ENCODE data around the gene B3GALT5. TPM values are rescaled to one million over a fixed set of nuclear protein-coding genes. Genes with fewer than 3 reads are reported as not detected.

B3GALT5 gene
- total RNA-seq, 1 experiment from 2014 or later = not detected

GRCh38 chr21:39700318-39700717, 87.6 kb downstream of the B3GALT5 start:
- no peak for DNase-seq (ENCODE audit: unreplicated experiment)
- no TSS peak for BruUV-seq (replicated peaks)
- no peaks in the 10 kb centered on the region for H3K9me3 Mint-ChIP-seq (ENCODE audit: unreplicated experiment)
- no peak overlapping the region for H3K4me3 Mint-ChIP-seq (ENCODE audit: unreplicated experiment)
- TF ChIP-seq CTCF (IDR thresholded peaks at IDR 0.05; ENCODE audit: unreplicated experiment) = no peak
- ChIA-PET CTCF (interaction anchor here (1.1 to 1.5 kb wide), 2 partner anchors 27 to 420 kb away, joined by 4 to 6 read pairs; no protein-coding TSS in a partner anchor), POLR2A (no interaction called here)
- no peaks in the 10 kb centered on the region for H3K4me1 Mint-ChIP-seq (ENCODE audit: insufficient read depth, unreplicated experiment)
- no peak overlapping the region for H3K27ac Mint-ChIP-seq (ENCODE audit: low read depth, unreplicated experiment)
- intact Hi-C loops (cut with micrococcal nuclease) = no loop called here
- no peaks in the 10 kb centered on the region for H3K27me3 Mint-ChIP-seq (ENCODE audit: insufficient read depth, unreplicated experiment)
- no peaks in the 10 kb centered on the region for H3K36me3 Mint-ChIP-seq (ENCODE audit: insufficient read depth, unreplicated experiment)

DNA sequence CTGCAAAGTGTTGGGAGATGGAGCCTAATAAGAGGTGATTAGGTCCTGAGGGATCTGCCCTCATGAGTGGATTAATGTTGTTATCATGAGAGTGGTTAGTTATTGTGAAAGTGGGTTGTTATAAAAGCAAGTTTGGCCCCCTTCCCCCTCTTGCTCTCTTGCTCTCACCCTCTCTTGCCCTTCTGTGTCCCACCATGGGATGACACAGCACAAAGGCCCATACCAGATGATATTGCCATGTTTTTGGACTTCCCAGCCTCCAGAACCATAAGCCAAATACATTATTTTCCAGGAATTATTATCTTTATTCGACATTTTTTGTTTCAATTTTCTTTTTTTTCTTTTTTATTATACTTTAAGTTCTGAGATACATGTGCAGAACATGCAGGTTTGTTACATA, 90.8 kb downstream of the B3GALT5 start:
- no peaks in the 10 kb centered on the region for H3K9me3 Mint-ChIP-seq (ENCODE audit: unreplicated experiment)
- H3K4me1 Mint-ChIP-seq (ENCODE audit: insufficient read depth, unreplicated experiment) = peaks cover 6% of the 10 kb centered on the region
- no peak overlapping the region for H3K27ac Mint-ChIP-seq (ENCODE audit: low read depth, unreplicated experiment)
- intact Hi-C loops (cut with micrococcal nuclease) = no loop called here
- H3K36me3 Mint-ChIP-seq (ENCODE audit: insufficient read depth, unreplicated experiment) = no peaks in the 10 kb centered on the region
- ChIA-PET POLR2A (no interaction called here), CTCF (no interaction called here)
- BruUV-seq (replicated peaks) = no TSS peak
- H3K27me3 Mint-ChIP-seq (ENCODE audit: insufficient read depth, unreplicated experiment) = no peaks in the 10 kb centered on the region
- DNase-seq (ENCODE audit: unreplicated experiment) = no peak
- no peak for TF ChIP-seq CTCF (IDR thresholded peaks at IDR 0.05; ENCODE audit: unreplicated experiment)
- no peak overlapping the region for H3K4me3 Mint-ChIP-seq (ENCODE audit: unreplicated experiment)

- no peak overlapping the region for H3K27ac Mint-ChIP-seq (ENCODE audit: low read depth, unreplicated experiment)
- no TSS peak for BruUV-seq (replicated peaks)
- peaks cover 6% of the 10 kb centered on the region for H3K4me1 Mint-ChIP-seq (ENCODE audit: insufficient read depth, unreplicated experiment)
- POLR2A ChIA-PET = no interaction called here
- CTCF ChIA-PET = interaction anchor here (0.6 to 15.1 kb wide), 6 partner anchors 9 to 283 kb away, joined by 3 to 224 read pairs (median 6); no protein-coding TSS in a partner anchor
- H3K27me3 Mint-ChIP-seq (ENCODE audit: insufficient read depth, unreplicated experiment) = peaks cover 9% of the 10 kb centered on the region
- no peak for DNase-seq (ENCODE audit: unreplicated experiment)
- H3K4me3 Mint-ChIP-seq (ENCODE audit: unreplicated experiment) = no peak overlapping the region
- no peaks in the 10 kb centered on the region for H3K36me3 Mint-ChIP-seq (ENCODE audit: insufficient read depth, unreplicated experiment)
- intact Hi-C loops (cut with micrococcal nuclease) = loop anchor here (2.0 kb wide), 1 partner anchor 187 kb away; no protein-coding TSS in a partner anchor
- no peak for TF ChIP-seq CTCF (IDR thresholded peaks at IDR 0.05; ENCODE audit: unreplicated experiment)
- H3K9me3 Mint-ChIP-seq (ENCODE audit: unreplicated experiment) = no peaks in the 10 kb centered on the region
Observed at GRCh38 chr21:39705849-39706248, 93.1 kb downstream of the B3GALT5 start.

- ChIA-PET POLR2A (interaction anchor here (0.5 kb wide), 1 partner anchor 23 kb away, joined by 3 read pairs; no protein-coding TSS in a partner anchor), CTCF (interaction anchor here (1.0 to 15.1 kb wide), 4 partner anchors 12 to 266 kb away, joined by 3 to 224 read pairs (median 5); no protein-coding TSS in a partner anchor)
- DNase-seq (ENCODE audit: unreplicated experiment) = no peak
- BruUV-seq (replicated peaks) = no TSS peak
- Mint-ChIP-seq H3K9me3 (ENCODE audit: unreplicated experiment) (no peaks in the 10 kb centered on the region), H3K36me3 (ENCODE audit: insufficient read depth, unreplicated experiment) (no peaks in the 10 kb centered on the region), H3K27ac (ENCODE audit: low read depth, unreplicated experiment) (no peak overlapping the region), H3K4me3 (ENCODE audit: unreplicated experiment) (no peak overlapping the region), H3K27me3 (ENCODE audit: insufficient read depth, unreplicated experiment) (peaks cover 13% of the 10 kb centered on the region), H3K4me1 (ENCODE audit: insufficient read depth, unreplicated experiment) (peaks cover 6% of the 10 kb centered on the region)
- intact Hi-C loops (cut with micrococcal nuclease) = loop anchor here (2.0 kb wide), 1 partner anchor 189 kb away; no protein-coding TSS in a partner anchor
- TF ChIP-seq CTCF (IDR thresholded peaks at IDR 0.05; ENCODE audit: unreplicated experiment) = no peak
Observed at GRCh38 chr21:39707316-39707715, 94.6 kb downstream of the B3GALT5 start.
